GM12875 (cell line): ENCODE results near the gene DEDD2.

Experiments
- H3K4me3 ChIP-seq: one replicate; pipeline ENCODE4 v1.5.1; 2011; ENCODE audit warnings: low read depth, low read length, control low read depth
- TF ChIP-seq, protein P1 (sequence below): IDR thresholded peaks from 2 replicates; pipeline ENCODE4 v1.5.1; 2011; ENCODE audit warnings: low read depth, mild to moderate bottlenecking, control low read depth, inconsistent platforms, low read length, moderate library complexity, borderline replicate concordance; ENCODE audit not compliant: insufficient read depth

DEDD2 gene

DNA sequence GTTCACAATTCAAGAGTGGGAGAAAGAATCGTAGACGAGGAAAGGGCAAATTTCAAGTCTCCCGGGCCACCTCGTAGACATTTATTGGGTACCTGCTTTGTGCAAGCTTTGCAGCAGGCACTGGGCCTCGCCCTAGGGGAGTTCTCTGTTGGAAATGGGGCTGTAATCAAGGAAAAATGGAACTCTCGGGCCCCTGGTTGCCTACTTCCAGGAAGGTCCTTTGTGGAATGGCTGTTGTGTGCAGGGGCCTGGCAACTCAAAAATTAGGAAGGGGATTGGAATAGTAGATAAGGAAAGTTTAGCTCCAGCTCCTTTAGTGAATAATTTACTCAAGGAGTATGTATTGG lies 3.2 kb upstream of the DEDD2 start:
- peak overlapping the region; percentile 77 for H3K4me3 ChIP-seq
- TF ChIP-seq, protein P1, sequence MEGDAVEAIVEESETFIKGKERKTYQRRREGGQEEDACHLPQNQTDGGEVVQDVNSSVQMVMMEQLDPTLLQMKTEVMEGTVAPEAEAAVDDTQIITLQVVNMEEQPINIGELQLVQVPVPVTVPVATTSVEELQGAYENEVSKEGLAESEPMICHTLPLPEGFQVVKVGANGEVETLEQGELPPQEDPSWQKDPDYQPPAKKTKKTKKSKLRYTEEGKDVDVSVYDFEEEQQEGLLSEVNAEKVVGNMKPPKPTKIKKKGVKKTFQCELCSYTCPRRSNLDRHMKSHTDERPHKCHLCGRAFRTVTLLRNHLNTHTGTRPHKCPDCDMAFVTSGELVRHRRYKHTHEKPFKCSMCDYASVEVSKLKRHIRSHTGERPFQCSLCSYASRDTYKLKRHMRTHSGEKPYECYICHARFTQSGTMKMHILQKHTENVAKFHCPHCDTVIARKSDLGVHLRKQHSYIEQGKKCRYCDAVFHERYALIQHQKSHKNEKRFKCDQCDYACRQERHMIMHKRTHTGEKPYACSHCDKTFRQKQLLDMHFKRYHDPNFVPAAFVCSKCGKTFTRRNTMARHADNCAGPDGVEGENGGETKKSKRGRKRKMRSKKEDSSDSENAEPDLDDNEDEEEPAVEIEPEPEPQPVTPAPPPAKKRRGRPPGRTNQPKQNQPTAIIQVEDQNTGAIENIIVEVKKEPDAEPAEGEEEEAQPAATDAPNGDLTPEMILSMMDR = no peak

DNA sequence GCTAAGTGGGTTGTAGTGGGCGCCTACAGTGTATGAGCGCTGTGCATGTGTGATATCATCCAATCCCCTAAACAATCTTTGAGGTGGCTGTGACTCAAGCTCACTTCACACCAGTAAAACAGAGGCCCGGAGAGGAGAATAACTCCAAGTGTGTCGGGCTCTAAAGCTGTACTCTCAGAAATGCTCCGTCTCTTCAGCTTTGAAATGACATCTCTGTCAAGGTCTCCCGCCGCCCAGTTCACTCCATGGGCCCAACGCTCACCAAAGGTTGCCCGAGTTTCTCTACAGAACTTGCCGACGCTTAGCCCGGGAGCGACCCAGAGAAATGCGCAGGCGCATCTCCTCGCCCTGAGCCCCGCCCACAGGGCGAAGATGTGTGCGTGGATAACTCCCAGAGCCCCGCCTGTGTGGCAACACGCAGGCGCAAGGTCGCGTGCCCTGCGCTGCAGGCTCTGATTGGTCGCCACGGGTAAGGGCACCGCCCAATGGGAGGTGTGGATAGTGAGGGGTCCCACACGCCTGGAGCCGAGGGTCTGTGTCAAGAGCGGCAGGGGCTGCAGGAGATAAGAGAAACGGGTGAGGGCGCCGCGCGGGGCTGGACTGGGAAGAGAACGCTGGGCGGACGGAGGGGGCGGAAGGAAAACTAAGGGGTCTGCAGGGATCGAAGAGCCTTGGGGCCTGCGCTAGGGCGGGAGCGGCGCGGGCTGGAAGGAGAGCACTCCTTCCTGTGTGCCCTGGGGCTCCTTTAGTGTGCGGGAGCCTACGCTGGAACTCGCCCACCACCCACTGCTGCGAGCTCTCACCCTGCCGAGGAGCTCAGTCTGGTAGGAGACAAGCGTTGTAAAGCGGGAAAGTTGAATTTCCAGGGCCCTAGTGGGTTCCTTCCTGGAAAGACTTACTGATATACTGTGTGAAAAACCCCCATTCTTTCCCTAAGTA lies 2.6 kb upstream of the DEDD2 start, which contains the start of gene ZNF526:
ZNF526 (plus strand) TSS at position 501 of the 939 bp plus-strand sequence. CDS start 4,092 bp downstream, outside the sequence.
- TF ChIP-seq, protein P1 = no peak
- H3K4me3 ChIP-seq = peak within 1 kb of the TSS; percentile 77

DNA sequence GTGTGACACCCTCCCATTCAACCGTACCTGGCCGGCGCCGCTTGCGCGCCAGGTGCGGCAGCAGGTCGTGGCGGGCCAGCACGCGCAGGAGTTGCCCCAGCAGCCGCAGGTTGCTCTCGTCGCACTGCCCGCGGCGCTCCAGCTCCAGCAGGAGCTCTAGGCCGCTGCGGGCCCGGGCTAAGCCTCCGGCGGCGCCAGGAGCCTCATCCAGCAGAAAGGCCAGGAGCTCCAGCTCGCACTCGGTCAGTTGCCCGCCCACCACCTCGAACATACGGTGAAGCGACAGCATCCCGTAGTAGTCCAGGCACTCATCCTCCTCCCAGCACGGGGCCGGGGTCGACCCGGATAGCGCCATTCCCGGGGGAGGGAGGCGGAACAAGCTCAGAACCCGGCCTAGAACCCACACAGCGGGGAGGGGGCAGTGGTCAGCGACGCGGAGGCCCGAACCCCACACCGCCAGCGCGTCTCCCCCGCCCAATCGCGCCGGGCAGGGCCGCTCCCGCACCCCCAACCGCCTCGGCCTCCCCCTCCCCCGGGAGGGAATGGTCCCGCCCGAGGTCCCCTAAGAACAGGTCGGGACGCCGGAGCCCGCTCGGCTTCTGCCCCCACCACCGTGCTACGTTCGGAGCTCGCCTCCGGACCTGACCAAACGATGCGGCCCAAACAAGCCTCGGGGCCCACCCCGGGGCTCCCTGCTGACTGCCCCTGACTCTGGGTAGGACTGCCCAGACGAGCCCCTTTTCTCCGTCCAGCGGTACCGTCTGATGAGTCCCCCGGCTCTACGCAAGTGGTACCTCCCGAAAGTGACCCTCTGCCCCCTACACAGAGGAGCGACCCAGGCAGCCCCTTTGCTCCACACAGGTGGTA lies 591 bp downstream of the DEDD2 start:
- TF ChIP-seq, protein P1 = no peak
- peak overlapping the region; percentile 57 for H3K4me3 ChIP-seq

DNA sequence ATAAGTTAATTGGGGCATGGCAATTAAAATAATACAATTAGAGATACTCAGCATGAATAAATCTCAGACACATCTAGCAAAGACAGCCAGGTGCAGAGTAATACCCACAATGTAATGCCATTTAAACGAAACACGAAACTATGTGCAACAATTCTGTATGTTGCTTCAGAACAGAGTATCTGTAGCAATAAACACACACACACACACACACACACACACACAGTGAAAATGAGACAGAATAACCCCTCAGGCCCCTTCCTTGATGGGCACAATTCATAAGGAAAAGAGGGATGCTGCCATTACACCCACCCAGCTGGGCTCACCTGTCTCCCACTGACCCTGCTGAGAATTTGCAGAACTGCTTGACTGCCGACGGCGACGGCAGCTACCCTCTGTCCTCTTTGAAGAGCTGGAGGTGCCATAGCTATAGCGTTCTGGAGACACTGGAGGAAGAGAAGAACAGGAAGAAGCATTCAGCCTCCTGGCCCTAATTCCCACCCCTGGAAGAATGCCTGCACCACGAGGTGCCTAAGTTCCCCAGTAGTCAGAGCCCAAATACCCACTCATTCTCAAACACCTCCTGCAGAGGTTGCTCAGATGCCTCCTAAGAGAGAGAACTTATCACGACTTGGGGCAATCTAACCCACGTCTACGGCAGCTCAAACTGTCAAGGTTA lies 2.5 kb downstream of the DEDD2 start:
- TF ChIP-seq, protein P1 = no peak
- H3K4me3 ChIP-seq = no peak overlapping the region

DNA sequence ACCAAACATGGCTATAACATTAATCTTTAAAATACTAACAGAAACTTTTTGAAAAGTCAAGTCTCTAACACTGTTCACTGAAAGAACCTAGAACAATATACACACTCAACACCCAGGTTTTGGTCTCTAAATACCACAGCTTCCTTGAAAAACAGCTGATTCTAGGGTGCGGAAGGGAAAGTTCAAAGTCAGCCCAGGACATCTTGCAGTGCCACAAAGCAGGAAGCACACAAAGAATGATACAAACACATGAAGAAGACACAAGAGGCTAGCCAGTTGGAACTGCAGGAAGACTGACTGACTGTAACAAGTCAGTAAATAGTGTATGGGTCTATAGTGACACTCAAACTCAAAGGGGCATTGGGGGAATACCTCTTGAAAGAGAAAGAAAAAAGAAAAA lies 4.6 kb downstream of the DEDD2 start:
- no peak overlapping the region for H3K4me3 ChIP-seq
- TF ChIP-seq, protein P1 = no peak

DNA sequence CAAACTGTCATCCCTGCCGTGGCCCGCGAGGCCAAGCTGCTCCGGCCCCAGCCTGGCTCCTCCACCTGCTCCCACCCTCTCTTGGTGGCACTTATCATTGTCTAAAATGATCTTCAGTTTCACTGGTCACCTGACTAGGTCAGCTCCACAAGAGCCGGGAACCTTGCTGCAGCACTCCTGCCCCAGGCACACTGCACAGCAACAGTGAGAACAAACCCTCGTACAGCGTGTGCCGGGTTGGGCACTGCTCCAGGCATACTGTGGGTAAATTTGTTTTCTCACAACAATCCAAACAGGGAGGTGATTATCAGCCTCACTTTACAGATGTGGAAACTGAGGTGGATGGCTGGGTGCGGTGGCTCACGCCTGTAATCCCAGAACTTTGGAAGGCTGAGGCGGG lies 8.9 kb downstream of the DEDD2 start:
- TF ChIP-seq, protein P1 = no peak
- H3K4me3 ChIP-seq = no peak overlapping the region
